HepG2 (cell line): Measurements from ENCODE around the gene ADGRG1. TPM values are rescaled to one million over a fixed set of nuclear protein-coding genes. Genes with fewer than 3 reads are reported as not detected.
A peak's percentile ranks its signal among the peaks of the same experiment; 100 is the strongest.

Source experiments
- ARHGAP35 ChIP-seq: sonication (generic); formaldehyde crosslinking; IDR thresholded peaks from 2 replicates; pipeline ENCODE4 v1.9.0; 2022; ENCODE audit warnings: mild to moderate bottlenecking, inconsistent platforms, moderate library complexity, missing genetic modification reagents, borderline replicate concordance
- BRD4 ChIP-seq: sonication (generic); formaldehyde crosslinking; IDR thresholded peaks from 2 replicates; pipeline ENCODE4 v1.4.0; 2020; ENCODE audit warnings: missing genetic modification reagents
- GTF2F1 ChIP-seq: fragments of 150-350 bp; IDR thresholded peaks from 2 replicates; pipeline ENCODE4 v1.6.1; 2014; ENCODE audit warnings: low read length
- GZF1 ChIP-seq: sonication (generic); formaldehyde crosslinking; IDR thresholded peaks from 2 replicates; pipeline ENCODE4 v1.5.1; 2020; ENCODE audit warnings: mild to moderate bottlenecking, missing genetic modification reagents
- IKZF4 ChIP-seq: sonication (generic); formaldehyde crosslinking; IDR thresholded peaks from 2 replicates; pipeline ENCODE4 v1.5.1; 2020; ENCODE audit warnings: borderline replicate concordance, mild to moderate bottlenecking, low read depth, missing genetic modification reagents; ENCODE audit errors: not compliant biosample characterization
- NFKBIZ ChIP-seq: IDR thresholded peaks from 2 replicates; pipeline ENCODE4 v1.6.1; 2018; ENCODE audit warnings: missing genetic modification reagents, missing compliant biosample characterization
- SRSF1 ChIP-seq: fragments of 200-400 bp; formaldehyde crosslinking; optimal IDR thresholded peaks from 2 replicates; pipeline ENCODE3; 2017; ENCODE audit warnings: mild to moderate bottlenecking, low read depth, low read length, moderate library complexity
- STAG1 ChIP-seq: sonication (generic); formaldehyde crosslinking; IDR thresholded peaks from 2 replicates; pipeline ENCODE4 v1.4.0; 2020; ENCODE audit warnings: missing genetic modification reagents
- TP53 ChIP-seq: sonication (generic); formaldehyde crosslinking; conservative IDR thresholded peaks from 2 replicates; pipeline ENCODE4 v1.4.0; 2020; ENCODE audit warnings: missing genetic modification reagents
- TRIM24 ChIP-seq: sonication (generic); formaldehyde crosslinking; IDR thresholded peaks from 2 replicates; pipeline ENCODE4 v1.8.0; 2022; ENCODE audit warnings: mild to moderate bottlenecking, missing genetic modification reagents
- ZNF264 ChIP-seq: sonication (generic); formaldehyde crosslinking; IDR thresholded peaks from 2 replicates; pipeline ENCODE4 v1.4.0; 2020; ENCODE audit warnings: missing genetic modification reagents
- ZNF30 ChIP-seq: sonication (generic); formaldehyde crosslinking; IDR thresholded peaks from 2 replicates; pipeline ENCODE4 v1.5.0; 2020; ENCODE audit warnings: mild to moderate bottlenecking, missing genetic modification reagents
- ZNF556 ChIP-seq: sonication (generic); formaldehyde crosslinking; IDR thresholded peaks from 2 replicates; pipeline ENCODE4 v1.4.0; 2020; ENCODE audit warnings: mild to moderate bottlenecking, missing genetic modification reagents, borderline replicate concordance
- polyA plus RNA-seq, 8 experiments: library from polyadenylated mRNA; depleted of rRNA in 3 of 8; stranded (reverse) in 7 of 8; unstranded in 1 of 8; fragments of >200 nt; fragmentation: Illumina TruSeq in 4 of 8; extraction: Trizol in 4 of 8; gene quantifications; 2 replicates each; pipeline versions ENCODE4 v1.2.1 to v1.2.3, GENCODE V29; 2011 to 2016; ENCODE audit warnings: low read depth in 4 of 8, missing spikeins in 1 of 8, mixed read lengths in 1 of 8; ENCODE audit not compliant: insufficient read depth in 1 of 8
- total RNA-seq, 5 experiments: library from RNA; depleted of rRNA; stranded (reverse); fragments of >200 nt; fragmentation: Illumina TruSeq; extraction: Trizol; gene quantifications; 2 replicates each; pipeline ENCODE4 v1.2.3, GENCODE V29; 2016; ENCODE audit warnings: low read depth in 1 of 5
- TF ChIP-seq, protein P1 (sequence below): sonication (generic); formaldehyde crosslinking; IDR thresholded peaks from 2 replicates; pipeline ENCODE4 v1.5.0; 2020; ENCODE audit warnings: mild to moderate bottlenecking, missing genetic modification reagents, moderate library complexity
- TF ChIP-seq, protein P2 (sequence below): IDR thresholded peaks from 2 replicates; pipeline ENCODE4 v1.6.1; 2016; ENCODE audit warnings: low read depth, borderline replicate concordance
- TF ChIP-seq, protein P3 (sequence below): sonication (generic); formaldehyde crosslinking; IDR thresholded peaks from 2 replicates; pipeline ENCODE4 v1.4.0; 2020; ENCODE audit warnings: missing genetic modification reagents
- TF ChIP-seq, protein P4 (sequence below): sonication (generic); formaldehyde crosslinking; conservative IDR thresholded peaks from 2 replicates; pipeline ENCODE4 v1.8.0; 2022; ENCODE audit warnings: missing genetic modification reagents

ADGRG1 gene
- total and polyA plus RNA-seq, 2 of the 13 experiments (the other 11 are each of a cell fraction or from before 2014, with no cell fraction given) = 2.7 to 5.9 TPM

DNA sequence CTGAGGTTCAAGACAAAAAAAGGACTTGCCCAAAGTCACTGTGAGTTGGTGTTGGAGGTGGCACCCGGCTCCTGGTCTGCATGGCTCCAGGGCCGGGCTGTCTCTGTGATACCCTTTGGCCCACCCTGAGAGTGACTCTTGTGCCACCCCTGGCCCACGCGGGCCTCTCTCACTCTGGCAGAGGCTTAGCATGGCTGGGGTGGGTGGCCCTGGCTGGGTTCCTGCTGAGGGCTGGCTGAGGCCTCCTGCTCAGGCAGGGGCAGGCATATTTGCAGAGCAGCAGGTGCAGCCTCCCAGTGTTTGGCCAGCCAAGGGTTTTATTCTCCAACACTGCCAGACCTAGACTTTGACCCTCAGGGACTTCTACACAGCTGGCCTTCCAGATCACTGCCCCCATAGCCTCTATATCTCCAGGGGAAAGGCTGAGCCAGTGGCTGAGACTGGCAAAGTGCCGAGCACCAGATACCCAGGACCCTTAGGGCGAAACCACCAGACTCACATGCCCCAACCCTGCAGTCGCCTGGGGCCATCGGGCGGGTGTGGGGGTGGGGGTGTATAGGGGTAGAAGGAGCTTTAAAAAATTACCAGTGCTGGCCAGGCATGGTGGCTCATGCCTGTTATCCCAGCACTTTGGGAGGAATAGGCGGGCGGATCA lies 21.5 kb upstream of the ADGRG1 start (continued):
- TF ChIP-seq, protein P1, sequence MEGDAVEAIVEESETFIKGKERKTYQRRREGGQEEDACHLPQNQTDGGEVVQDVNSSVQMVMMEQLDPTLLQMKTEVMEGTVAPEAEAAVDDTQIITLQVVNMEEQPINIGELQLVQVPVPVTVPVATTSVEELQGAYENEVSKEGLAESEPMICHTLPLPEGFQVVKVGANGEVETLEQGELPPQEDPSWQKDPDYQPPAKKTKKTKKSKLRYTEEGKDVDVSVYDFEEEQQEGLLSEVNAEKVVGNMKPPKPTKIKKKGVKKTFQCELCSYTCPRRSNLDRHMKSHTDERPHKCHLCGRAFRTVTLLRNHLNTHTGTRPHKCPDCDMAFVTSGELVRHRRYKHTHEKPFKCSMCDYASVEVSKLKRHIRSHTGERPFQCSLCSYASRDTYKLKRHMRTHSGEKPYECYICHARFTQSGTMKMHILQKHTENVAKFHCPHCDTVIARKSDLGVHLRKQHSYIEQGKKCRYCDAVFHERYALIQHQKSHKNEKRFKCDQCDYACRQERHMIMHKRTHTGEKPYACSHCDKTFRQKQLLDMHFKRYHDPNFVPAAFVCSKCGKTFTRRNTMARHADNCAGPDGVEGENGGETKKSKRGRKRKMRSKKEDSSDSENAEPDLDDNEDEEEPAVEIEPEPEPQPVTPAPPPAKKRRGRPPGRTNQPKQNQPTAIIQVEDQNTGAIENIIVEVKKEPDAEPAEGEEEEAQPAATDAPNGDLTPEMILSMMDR = 0 out of 2 replicates have a peak, but pooled peaks have one; percentile 16
- TF ChIP-seq, protein P2, sequence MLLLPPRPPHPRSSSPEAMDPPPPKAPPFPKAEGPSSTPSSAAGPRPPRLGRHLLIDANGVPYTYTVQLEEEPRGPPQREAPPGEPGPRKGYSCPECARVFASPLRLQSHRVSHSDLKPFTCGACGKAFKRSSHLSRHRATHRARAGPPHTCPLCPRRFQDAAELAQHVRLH (CRISPR knock-in tag) = no peak
- TF ChIP-seq IKZF4 (CRISPR knock-in tag) (no peak), ZNF264 (peak; percentile 68; the same call in 1 of the 2 replicates), GZF1 (CRISPR knock-in tag) (peak; percentile 45; the same call in 1 of the 2 replicates), ARHGAP35 (no peak), ZNF30 (CRISPR knock-in tag) (no peak), TRIM24 (CRISPR knock-in tag) (no peak), NFKBIZ (CRISPR knock-in tag) (no peak), SRSF1 (no peak), BRD4 (0 out of 2 replicates have a peak, but pooled peaks have one; percentile 55), GTF2F1 (no peak), STAG1 (CRISPR knock-in tag) (no peak), TP53 (CRISPR knock-in tag) (no peak), ZNF556 (CRISPR knock-in tag) (0 out of 2 replicates have a peak, but pooled peaks have one; percentile 62)
- TF ChIP-seq, protein P3, sequence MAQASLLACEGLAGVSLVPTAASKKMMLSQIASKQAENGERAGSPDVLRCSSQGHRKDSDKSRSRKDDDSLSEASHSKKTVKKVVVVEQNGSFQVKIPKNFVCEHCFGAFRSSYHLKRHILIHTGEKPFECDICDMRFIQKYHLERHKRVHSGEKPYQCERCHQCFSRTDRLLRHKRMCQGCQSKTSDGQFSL = no peak
- TF ChIP-seq, protein P4, sequence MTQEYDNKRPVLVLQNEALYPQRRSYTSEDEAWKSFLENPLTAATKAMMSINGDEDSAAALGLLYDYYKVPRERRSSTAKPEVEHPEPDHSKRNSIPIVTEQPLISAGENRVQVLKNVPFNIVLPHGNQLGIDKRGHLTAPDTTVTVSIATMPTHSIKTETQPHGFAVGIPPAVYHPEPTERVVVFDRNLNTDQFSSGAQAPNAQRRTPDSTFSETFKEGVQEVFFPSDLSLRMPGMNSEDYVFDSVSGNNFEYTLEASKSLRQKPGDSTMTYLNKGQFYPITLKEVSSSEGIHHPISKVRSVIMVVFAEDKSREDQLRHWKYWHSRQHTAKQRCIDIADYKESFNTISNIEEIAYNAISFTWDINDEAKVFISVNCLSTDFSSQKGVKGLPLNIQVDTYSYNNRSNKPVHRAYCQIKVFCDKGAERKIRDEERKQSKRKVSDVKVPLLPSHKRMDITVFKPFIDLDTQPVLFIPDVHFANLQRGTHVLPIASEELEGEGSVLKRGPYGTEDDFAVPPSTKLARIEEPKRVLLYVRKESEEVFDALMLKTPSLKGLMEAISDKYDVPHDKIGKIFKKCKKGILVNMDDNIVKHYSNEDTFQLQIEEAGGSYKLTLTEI (CRISPR knock-in tag) = no peak
